Loucy (cell line): Measurements from ENCODE around the gene RHBDF1.

Experiments used
- CTCF ChIP-seq: fragments of 200-600 bp; sonication (generic); conservative IDR thresholded peaks from 2 replicates; pipeline ENCODE4 v1.5.1; 2014; ENCODE audit warnings: mild to moderate bottlenecking, antibody characterized with exemption, low read length
- EZH2phosphoT487 ChIP-seq: fragments of 200-600 bp; IDR thresholded peaks from 2 replicates; pipeline ENCODE4 v1.6.1; 2018; ENCODE audit warnings: antibody characterized with exemption, mild to moderate bottlenecking, moderate library complexity, borderline replicate concordance

GRCh38 chr16:53346-54236 is 18.8 kb downstream of the RHBDF1 start, which contains the start of the genes POLR3K and SNRNP25:
- TF ChIP-seq CTCF (no peak), EZH2phosphoT487 (no peak)
